Stimulated activated CD4-positive, alpha-beta T cell treated with anti-CD3 and anti-CD28 coated beads, Interleukin-1b, Interleukin-23, amount 100 ng/mL, for 24 hours (primary cell): ENCODE measurements around the gene ATP13A3.

Experiments used
- DNase-seq, 4 experiments: peaks; one replicate each; pipeline ENCODE4 v3.0.0-alpha.2; 2020; ENCODE audit warnings: low read depth in 4 of 4, low spot score in 1 of 4

The ATP13A3 gene

GRCh38 chr3:194446172-194446571 is 40.6 kb downstream of the ATP13A3 start:
- no peak for DNase-seq

GRCh38 chr3:194443901-194444300 is 42.9 kb downstream of the ATP13A3 start:
- DNase-seq = no peak

DNA sequence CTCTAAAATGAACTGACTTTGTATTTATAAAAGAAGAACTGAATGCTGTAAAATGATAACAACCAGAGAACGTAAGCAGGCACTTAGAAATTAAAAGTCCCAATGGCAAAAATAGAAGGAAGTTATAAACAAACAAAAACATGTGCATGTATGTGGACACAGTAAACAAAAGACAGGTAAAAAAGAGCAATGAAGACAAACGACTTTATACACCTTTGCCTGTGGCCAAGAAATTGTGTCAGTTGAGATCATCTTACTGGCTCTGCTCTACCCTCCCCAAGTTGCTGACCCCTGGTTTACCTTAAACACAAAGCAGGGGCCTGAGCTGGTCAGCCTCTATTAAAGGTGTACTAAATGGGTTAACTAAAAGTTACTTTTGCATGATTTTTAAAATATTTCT is 46.0 kb downstream of the ATP13A3 start:
- DNase-seq = no peak

- no peak for DNase-seq
These were observed 46.8 kb downstream of the ATP13A3 start for GRCh38 chr3:194439881-194440550.

- no peak for DNase-seq
These were observed 52.3 kb downstream of the ATP13A3 start for GRCh38 chr3:194434503-194434902.

GRCh38 chr3:194431554-194431953 is 55.2 kb downstream of the ATP13A3 start:
- no peak for DNase-seq

- no peak for DNase-seq
These were observed 61.4 kb downstream of the ATP13A3 start for GRCh38 chr3:194425399-194425798.

DNA sequence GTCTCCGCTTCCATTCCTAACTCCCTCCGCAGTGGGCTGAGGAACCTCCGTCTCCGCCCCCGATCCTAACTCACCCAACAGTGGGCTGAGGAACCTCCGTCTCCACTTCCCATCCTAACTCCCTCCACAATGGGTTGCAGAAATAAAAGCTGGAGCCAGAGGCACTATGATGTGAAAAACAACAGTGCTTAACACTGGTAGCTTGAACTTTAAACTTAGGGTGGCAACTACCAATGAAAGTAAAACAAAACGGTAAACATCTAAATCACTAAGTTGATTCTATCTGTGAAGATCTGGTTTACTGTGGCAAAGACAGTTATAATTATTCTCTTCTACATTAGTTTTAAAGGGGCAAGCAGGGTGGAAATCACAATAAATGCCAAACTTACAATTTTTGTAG is 61.8 kb downstream of the ATP13A3 start:
- no peak for DNase-seq

DNA sequence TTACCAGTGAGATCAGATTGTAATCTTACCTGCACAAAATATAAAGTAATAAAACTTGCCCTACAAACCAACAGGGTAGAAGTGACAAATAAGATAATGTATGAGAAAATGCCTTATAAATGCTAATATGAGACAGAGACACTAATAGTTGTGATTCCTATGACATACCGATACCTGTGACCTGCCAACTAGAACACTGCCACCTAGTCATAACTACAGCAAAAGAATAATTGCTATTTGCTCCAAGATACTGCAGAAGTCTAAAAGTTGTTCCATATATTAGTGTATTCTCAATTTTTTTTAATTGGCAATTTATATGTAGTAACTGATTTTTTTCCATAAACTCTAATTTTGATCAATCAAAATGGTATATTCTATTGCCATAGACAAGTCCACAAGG is 62.4 kb downstream of the ATP13A3 start:
- no peak for DNase-seq

- no peak for DNase-seq
These were observed 63.5 kb downstream of the ATP13A3 start for GRCh38 chr3:194423317-194423716.

GRCh38 chr3:194422188-194422587 is 64.6 kb downstream of the ATP13A3 start:
- DNase-seq = no peak

DNA sequence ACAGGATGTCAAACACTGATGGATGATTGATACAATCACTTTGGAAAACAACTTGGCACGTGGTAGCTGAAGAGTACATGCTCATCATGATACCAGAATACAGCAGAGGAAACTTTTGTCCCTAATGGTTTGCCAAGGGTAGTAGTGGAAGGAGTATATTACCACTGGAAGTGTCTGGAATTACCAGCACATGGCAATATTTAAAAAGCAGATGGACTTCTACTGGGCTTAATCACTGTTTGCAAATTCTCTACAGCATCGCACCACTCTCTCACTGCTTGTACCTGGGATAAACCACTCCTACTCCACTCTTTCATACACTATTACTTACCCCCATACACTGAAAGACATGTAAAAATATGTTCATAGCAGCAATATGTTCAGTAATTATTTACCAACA is 68.1 kb downstream of the ATP13A3 start:
- no peak for DNase-seq

DNA sequence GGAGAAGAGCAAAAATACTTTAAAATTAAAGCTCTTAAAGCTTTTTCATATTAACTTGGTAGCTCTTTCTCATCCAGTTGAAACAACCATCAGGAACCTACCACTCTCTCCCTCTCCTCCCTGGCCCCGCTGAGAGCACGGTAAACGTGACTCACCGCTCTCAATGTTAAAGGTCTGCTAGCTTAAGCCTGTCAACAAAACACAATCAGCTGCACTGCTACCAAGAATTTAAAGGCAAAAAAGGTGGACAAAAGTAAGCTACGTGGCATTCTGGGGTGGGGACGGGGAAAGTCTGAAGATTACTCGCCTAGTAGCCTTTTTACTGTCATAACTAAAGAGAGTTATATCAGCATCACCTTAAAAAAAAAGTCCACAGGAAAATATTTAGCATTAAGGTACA is 79.4 kb downstream of the ATP13A3 start:
- no peak for DNase-seq

DNA sequence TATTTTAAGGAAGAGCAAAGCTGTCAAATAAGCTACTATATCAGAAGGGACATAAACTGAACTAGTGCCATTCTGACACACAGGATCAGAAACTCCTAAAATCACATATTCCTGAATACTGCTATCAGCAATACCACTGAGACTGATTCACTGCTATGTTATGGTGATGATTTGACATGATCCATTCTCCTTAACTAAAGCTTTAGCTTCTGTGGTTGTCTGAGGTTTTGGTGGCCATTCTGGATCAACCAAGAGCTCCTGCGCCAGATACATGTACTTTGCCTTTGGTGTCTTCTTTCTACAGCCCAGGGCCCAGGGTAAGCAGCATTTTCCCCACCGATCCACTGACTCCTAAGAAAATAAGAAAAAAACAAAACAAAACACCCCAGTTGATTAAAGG is 81.0 kb downstream of the ATP13A3 start:
- DNase-seq = no peak

DNA sequence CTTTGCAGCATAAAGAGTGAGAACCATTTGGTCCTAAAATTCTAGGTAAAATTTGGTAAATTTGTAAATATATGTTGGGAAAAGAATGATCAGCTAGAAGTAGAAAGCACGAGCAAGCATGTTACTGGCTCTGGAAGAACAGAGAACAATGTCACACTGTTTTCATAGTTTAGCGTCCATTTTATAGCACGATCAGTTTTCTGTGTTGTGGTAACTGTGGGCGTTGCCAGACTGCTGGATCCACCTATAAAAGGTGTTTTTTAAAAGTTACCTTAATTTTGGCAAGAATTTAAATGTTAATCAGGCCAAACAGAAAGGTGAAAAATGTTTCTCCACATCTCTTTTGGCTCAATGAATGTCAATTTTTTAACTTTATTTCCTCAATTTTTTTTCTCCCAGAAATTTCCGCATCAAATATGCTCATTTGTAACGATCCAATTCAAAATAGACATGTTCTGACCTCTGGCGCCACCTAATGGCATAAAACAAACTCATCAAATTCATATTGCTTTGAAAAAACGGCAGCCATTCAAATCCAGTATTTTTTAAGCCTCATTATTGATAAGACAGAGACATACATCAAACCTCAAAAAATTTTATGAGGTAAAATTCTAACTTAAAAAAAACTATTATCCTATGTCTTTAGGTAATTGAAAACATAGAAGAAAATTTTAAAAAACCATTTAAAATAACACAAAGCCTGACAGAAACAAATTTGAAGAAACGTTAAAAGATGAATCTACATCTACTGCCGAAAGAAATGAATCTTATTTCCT is 82.2 kb downstream of the ATP13A3 start:
- no peak for DNase-seq

DNA sequence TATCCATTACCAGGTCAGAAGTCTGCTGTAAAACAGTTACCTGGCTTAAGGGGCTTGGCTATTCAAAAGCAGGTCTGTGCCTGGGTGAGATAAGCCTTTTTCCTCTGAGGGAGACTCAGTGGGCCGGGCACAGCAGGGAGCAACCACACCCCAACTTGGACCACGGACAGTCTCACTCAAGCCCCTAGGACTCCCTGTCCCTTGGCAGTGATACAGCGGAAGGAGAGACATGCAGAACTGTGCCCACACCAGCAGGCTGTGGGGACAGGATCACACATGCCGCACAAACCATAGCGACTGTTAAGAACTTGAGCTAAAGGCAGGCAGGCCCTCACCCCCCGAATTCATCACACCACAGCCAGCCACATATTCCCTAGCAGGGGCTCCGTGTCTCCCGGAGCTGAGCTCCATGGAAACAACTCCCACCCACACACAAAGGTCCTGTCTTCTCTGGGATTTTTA is 84.9 kb downstream of the ATP13A3 start:
- DNase-seq = no peak

DNA sequence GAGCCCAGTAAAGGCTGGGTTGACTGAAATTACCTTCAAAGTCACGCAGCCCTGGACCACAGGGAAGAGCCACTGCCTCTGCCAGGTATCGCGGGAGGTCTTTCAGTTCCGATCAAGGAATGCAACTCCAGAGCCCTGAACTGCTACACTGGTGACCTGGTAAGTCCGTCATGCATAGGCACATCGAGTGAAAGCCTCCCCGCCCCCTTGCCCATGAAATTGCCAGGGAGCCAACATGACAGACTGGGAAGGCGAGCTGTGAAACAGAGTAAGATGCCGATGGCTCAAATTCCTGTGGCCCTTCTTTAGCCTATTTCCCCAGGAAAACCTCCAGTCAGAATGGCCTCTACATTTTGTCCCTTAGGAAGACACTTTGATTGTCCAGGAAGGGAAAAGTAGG is 85.5 kb downstream of the ATP13A3 start:
- DNase-seq = no peak

DNA sequence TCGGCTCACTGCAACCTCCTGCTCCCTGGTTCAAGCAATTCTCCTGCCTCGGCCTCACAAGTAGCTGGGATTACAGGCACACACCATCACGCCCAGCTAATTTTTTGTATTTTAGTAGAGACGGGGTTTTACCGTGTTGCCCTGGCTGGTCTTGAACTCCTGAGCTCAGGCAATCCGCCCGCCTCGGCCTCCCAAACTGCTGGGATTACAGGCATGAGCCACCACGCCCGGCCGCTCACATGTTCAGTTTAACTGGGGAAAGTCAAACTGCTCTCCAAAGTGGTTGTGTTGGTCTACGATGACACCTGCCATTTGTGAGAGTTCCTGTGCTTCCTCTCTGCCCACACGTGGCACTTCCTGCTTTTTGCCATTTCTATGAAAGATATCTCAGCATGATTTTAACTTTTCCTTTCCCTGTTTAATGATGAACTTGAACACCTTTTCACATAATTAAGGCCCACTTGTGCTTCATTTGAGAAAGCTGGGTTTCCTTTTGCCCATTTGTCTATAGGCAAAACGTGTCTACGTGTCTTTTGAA is 86.9 kb downstream of the ATP13A3 start:
- DNase-seq = no peak

DNA sequence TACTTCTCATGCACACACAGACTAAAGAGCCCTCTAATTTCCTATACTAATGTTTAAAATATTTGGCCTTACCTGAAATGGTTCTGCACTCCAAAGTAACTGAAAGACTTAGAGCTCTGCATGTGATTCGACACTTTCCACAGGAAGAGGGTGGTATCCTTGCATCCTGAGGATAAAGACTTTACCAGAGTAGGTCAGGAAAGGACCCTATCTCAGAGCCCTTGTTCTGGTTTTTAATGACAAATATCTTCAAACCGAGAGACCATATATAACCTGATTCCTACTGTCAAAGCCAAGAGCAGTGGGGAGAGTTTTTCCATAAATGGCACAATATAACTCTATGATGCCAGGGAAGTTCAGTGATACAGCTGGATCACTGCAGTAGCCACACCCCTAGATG is 87.6 kb downstream of the ATP13A3 start, which contains the start of gene GP5:
GP5 (minus strand) TSS at position 101 of the 400 bp plus-strand sequence. CDS start 984 bp downstream, outside the sequence.
- DNase-seq = no peak

DNA sequence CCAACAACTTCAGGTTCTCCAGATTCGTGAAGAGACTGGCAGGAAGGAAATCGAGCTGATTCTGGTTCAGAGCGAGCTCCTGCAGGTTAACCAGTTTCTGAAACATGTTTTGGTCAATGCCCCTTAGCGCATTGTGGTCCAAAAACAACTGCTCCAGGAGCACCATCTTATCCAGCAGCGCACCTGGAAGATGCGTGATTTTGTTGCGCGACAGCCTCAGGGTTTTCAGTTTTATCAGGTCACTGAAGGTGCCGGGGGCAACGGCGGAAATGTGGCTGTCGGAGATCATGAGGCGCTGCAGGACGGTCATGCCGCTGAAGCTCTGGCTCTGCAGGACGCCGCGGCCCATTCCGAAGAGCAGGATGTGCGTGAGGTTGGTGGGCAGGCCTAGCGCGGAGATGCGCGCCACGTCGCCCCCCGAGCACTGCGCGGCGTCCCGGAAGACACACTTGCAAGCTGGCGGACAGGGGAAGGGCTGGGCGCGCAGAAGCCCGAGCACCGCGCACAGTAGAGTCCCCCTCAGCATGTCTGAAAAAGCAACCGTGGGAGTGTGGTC is 89.0 kb downstream of the ATP13A3 start:
- DNase-seq = no peak

DNA sequence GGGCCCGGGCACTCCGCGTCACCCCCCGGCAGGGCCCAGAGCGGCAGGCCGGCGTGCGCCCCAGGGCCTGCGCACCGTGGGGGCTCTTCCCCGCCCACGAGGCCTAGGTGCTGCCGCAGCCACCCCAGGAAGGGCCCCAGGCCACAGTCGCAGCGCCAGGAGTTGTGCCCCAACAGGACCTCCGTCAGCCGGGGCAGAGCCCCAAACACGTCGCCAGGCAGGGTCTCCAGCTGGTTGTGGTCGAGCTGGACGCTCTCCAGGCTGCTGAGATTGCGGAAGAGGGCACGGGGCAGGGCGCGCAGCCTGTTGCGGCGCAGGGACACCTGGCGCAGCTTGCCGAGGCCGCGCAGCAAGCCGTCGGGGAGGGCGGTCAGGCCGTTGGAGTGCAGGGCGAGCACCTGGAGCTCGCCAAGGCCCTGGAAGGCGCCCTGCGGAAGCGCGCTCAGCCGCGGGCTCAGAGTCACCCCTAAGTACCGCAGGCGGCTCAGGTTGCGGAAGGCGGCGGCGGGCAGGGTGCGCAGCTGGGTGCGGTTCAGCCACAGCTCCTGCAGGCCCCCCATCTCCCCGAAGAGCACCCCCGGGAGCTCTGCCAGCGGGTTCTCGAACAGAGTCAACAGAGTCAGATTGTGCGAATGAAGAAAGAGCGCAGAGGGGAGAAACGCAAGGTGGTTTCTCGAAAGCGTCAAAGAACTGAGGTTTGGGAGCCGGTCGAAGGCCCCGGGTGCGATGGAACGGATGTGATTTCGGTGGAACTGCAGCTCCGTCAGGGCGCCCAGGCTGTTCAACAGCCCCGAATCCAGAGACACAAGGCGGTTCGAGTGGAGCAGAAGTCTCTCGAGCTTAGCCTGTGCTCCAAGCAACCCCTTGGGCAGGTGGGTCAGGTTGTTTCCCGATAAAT is 89.7 kb downstream of the ATP13A3 start:
- DNase-seq = no peak
